Urothelium cell line (cell line): ENCODE results near the gene SRSF2.
"Not testable (repeated sequence)": the region's sequence is repeated elsewhere in the genome, so short reads cannot be mapped to it uniquely, and the experiment has no call there.

Experiments used
- DNase-seq: peaks from one replicate; pipeline ENCODE4 v3.0.0; 2011; ENCODE audit warnings: low spot score, mixed read lengths
- FAIRE-seq: peaks from 2 replicates; lab custom pipeline; 2011; peaks lifted over from hg19 to GRCh38; lab: Jason Lieb, UNC

Gene SRSF2

DNA sequence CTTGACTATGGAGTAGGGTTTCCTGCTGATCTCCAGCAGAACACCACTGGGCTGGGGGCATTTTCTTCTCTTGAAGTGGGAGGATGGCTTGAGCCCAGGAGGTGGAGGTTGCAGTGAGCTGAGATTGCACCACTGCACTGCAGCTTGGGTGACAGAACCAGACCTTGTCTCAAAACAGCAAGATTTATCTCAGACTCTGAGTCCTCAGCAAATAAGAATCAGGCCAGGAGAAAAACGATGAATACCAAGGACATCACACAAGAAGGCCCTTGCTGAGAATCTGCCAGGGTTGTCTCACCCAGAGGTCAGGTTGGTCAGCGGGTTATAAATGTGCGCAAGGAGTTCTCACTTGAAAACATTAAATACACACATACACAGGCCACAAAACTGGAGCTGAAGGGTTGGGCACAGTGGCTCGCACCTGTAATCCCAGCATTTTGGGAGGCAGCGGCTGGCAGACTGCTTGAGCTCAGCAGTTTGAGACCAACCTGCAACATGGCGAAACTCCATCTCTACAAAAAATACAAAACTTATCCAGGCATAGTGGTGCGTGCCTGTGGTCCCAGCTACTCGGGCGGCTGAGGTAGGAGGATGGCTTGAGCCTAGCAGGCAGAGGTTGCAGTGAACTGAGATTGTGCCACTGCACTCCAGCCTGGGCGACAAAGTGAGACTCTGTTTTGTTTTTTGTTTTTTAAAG lies 34.0 kb downstream of the SRSF2 start:
- FAIRE-seq (no peak), DNase-seq (no peak)

- FAIRE-seq (peak; percentile 30), DNase-seq (no peak)
Measured at GRCh38 chr17:76702076-76702475, 35.1 kb downstream of the SRSF2 start.

DNA sequence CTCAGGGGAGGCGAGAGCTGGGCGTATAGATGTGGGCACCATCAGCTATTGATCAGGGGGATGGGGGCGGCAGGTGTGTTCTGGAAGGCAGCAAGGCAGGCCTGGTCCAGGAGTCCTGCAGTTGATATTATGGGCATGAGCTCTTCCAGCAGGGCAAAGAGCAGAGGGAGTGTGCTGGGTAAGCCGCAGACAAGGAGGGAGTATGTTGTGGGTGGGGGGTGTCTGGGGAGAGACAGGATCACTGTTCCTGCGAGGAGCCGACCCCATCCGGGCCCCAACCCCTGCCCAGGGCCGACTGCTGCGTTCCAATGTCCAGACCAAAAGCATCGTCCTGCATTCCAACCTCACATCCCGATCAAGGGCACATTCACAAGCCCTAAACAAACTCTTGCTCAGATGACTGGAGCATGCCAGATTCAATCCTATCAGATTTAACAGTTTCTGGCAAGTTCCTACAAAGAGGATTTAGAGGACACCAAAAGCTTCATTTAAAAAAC lies 35.6 kb downstream of the SRSF2 start:
- no peak for FAIRE-seq

GRCh38 chr17:76700617-76701470 lies 36.3 kb downstream of the SRSF2 start:
- FAIRE-seq (peak; percentile 96), DNase-seq (peak; percentile 88)

More for the DNA sequence above, 35.6 kb downstream of the SRSF2 start:
- no peak for DNase-seq

DNA sequence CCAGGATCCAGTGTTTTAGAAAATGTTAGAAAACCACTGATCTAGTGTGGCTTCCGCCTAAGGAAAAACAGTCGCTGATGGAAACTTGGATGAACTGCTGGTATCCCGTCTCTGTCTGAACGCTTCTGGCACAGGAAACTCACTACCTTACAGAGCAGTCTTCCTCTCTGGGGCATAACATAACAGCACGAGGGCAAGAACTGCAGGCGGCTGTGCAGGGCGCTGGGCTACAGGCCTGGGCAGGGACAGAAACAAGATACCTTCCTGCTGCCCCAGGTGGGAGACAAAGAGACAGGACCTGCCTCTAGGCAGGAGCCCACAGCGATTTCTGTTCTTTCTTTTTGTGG lies 36.9 kb downstream of the SRSF2 start:
- FAIRE-seq (no peak), DNase-seq (no peak)

- not testable (repeated sequence) for DNase-seq
Measured at GRCh38 chr17:76698466-76698977, 38.6 kb downstream of the SRSF2 start.

DNA sequence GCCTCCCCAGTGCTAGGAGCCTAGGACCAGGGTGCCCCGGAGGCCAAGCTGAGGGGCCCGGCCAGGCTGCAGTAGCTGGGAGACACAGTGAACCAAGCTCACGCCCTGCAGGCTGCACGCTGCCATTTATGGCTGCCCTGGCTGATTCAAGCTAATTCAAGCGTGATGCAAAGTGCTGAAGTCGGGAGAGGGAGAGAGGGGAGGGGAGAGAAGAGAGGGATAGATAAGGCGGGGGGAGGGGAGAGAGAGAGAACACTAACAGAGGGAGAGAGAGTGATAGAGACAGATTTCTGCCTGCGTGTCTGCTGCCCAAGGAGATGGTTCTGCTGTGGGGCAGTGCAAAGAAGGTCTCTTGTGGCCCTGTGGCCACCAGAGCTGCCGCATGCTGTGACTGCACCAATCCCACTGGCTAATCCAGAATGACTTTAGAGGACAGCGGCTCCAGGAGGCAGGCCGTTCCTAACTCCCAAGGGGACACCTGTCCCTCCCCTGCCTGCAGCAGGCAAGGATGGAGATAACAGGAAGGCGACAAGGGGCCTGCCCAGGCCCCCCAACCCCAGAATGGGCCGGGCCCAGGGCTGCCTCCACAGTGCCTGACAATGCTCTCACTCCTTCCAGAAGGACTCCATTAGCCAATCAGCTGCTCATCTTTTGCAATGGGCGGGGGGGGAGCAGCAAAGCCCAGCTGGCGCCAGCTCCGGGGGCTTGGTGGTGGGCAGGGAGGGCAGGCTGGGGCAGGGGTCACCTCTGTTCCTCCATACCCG lies 39.2 kb downstream of the SRSF2 start:
- FAIRE-seq (peak; percentile 42), DNase-seq (no peak)

More at GRCh38 chr17:76698466-76698977, 38.6 kb downstream of the SRSF2 start:
- not testable (repeated sequence) for FAIRE-seq

DNA sequence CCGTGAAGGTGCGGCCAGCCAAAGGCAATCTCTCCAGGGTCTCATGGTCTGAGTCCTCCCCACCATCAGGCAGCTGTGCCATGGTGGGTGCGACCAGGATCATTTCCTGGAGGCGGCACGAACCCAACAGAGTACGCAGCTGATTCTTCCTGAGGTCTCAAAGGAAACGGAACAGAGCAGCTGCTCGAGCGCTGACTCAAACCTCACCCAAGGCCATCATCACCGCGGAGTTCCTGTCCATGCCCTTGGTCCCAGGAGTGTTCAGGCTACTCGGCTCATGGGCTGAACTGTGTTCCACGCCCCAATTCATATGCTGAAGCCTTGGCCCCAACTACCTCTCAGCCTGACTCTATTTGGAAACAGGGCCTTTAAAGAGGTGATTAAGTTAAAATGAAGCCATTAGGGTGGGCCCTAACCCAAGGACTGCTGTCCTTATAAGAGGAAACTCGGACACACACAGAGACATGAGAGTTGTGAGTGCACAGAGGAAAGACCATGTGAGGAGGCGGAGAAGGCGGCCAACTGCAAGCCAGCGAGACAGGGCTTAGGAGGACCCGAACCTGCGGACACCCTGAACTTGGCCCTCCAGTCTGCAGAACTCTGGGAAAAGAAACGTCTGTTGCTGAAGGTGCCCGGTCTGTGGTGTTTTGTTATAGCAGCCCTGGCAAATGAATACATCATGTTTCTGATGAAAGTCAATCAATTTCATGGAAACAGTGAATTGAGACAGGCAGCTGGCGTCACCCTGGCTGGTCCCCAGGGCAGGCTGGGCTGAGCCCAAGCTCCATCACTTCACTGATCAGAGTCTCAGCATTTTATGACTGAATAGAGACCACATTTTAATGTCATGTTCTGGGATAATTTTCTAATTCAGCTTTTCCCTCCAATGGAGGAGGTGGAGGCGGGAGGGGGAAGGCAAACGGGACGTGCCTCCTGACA lies 40.1 kb downstream of the SRSF2 start:
- FAIRE-seq = no peak
- no peak for DNase-seq

- DNase-seq (no peak), FAIRE-seq (no peak)
Measured at GRCh38 chr17:76695059-76695831, 41.9 kb downstream of the SRSF2 start.

DNA sequence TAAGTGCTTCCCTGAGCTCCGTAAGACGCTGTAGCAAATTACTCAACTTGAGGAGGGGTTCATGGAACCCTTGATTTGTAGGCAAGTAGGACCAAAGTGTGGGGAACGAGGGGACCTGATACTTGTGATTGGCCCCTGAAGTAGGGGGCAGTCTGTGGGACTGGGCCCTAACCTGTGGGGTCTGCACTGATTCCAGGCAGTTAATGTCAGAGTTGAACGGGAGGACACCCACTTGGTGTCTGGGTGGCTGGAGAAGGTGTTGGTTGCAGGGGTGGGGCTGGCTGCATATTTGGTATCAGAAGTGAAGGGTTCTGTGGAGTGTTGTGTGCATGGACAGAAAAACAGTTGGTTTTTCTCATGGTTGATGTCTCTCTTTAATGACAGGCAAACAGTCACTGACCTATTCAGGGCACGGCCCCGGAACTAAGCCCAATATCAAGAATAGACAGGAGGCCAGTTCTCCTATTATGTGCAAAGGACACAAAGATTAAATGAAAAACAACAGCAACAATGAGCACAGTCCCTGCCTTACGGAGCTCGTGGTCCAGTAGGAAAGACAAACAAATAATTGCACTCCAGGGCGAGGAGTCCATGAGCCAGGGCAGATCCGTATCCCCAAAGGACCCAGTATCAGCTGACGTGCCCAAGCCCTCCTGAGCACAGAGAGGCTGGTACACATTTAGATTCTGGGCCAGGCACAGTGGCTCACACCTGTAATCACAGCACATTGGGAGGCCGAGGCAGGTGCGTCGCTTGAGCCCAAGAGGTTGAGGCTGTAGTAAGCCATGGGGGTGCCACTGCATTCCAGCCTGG lies 45.5 kb downstream of the SRSF2 start:
- no peak for FAIRE-seq
- DNase-seq = no peak

GRCh38 chr17:76690596-76691280 lies 46.4 kb downstream of the SRSF2 start:
- DNase-seq (no peak), FAIRE-seq (no peak)

GRCh38 chr17:76689859-76690258 lies 47.3 kb downstream of the SRSF2 start:
- FAIRE-seq (no peak), DNase-seq (no peak)

DNA sequence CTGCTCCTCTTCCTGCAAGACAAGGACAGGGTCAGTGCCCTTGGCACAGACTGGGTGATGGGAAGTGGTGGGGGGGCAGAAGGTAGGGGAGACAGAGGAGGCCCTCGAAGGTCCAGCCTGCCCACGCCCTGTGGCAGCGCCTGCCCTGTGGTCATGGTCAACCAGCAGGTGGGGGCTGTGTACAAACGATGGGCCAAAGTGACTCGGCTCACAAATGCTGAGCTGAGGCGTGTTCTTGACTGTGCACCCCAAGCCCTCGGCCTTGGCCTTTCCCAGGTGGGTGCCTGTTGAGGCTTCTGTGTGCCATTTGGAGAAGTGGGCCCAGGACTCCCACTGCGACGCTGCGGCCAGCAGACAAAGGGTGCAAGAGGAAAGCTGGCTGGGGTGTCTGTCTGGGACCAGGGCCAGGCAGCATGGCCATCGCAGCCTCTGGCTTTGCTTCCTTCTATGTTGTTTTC lies 48.9 kb downstream of the SRSF2 start:
- DNase-seq (no peak), FAIRE-seq (no peak)

DNA sequence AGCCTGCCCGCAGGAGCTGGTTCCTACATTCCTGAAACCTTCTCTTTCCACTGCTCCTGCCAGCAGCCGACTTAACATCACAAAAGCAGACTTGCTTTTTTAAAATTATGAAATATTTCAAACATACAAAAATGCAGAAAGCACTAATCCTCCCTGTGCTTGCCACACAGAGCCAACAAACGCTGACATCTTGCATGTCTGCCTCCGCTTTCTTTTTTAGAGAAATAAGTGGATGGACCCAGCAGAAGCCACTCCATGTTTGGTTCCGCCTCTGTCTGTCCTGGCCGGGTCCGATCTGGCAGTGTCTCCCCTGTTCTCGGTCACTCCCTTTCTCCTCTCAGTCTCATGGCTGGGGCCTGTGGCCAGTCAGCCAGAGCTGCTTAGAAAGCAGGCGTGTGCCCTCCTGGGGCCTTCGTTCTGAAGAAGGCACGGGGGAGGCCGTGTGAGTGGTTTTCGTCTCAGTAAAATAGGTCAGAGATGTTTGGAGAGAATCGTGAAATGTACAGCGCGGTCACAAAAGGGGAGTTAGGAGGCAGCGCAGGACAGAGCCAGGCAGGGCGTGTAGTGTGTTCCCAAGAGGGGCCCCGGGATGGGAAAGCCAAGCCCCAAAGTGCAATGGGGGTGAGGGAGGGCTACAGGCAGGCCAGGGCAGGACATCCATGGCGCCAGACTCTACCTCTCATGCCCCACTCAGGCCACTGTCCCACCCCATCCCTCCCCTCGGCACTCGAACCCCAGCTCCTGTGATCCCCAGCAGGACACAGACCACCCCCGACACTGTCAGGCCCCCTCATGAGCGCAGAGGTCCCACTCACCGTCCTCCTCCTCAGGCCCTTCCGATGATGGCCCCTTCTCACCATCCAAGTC lies 49.6 kb downstream of the SRSF2 start:
- DNase-seq (no peak), FAIRE-seq (no peak)

DNA sequence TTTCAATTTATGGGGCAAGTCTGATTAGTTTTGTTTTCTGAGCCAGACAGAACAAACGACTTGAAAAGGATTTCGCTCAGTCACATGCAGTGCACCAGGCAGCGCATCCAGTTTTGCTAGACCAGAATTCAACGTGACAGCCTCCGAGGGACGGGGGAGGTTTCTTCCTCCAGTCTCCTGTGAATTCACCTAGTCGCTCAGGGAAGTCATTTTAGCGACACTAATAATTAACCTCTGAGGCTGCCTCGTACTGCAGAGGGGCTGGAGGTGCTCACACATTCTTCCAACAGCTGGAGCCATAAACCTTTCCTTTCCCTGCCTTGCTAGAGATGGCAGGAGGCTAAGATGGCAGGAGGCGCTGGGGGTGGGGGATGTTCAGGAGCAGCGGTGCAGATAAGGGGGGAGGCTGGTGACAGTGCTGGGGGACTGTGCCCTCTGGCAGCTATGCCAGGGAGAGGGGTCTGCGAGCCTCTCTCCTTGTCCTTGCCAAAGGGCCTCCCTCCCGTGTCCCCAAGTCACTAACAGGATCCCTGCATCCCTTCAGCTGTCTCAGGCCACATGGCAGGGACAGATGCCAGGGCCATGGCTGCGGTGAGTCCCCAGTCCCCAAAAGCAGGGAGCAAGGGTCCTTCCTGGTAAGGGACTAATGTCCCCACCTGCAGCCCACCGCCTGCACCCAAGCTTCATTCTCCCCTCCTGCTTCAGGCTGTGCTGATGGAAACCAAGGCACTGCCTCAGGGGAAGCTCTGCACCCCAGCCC lies 50.4 kb downstream of the SRSF2 start:
- DNase-seq (no peak), FAIRE-seq (no peak)

GRCh38 chr17:76685846-76686245 lies 51.3 kb downstream of the SRSF2 start:
- FAIRE-seq = no peak

More at GRCh38 chr17:76685846-76686245, 51.3 kb downstream of the SRSF2 start:
- DNase-seq = no peak
